ENCODE results near the gene PBX2.

- TF ChIP-seq CTCF (conservative IDR thresholded peaks at IDR 0.05 in 1 of 2, IDR thresholded peaks at IDR 0.05 in 1 of 2; ENCODE audit: extremely low read depth in 1 of 2, insufficient read depth in 1 of 2, low read depth in 1 of 2, low read length in 2 of 2) = no peak
- no peak for TF ChIP-seq EZH2 (IDR thresholded peaks at IDR 0.05; ENCODE audit: borderline replicate concordance, low read length)
Observed at GRCh38 chr6:32216285-32216684, 26.3 kb upstream of the PBX2 start.
